Measurements from ENCODE around the gene FUZ. TPM values are rescaled to one million over a fixed set of nuclear protein-coding genes. Genes with fewer than 3 reads are reported as not detected.

The FUZ gene
- total and polyA plus RNA-seq, 4 donors, result 3.8 to 12.5 (median 7.0) TPM

GRCh38 chr19:49779731-49780555 is 33.1 kb downstream of the FUZ start (continued):
- no peak for TF ChIP-seq ZBTB33 (IDR thresholded peaks at IDR 0.05)
- no peak for TF ChIP-seq FOXA1 (IDR thresholded peaks at IDR 0.05)
- no peak for TF ChIP-seq HNF4G (IDR thresholded peaks at IDR 0.05)
- TF ChIP-seq RAD21 (IDR thresholded peaks at IDR 0.05), result no peak

- TF ChIP-seq HNF4A (conservative IDR thresholded peaks at IDR 0.05) (no peak), EGR1 (IDR thresholded peaks at IDR 0.05; ENCODE audit: low read depth in 2 of 2) (no peak), MAX (IDR thresholded peaks at IDR 0.05) (no peak), FOXA1 (IDR thresholded peaks at IDR 0.05) (no peak), RXRA (IDR thresholded peaks at IDR 0.05) (no peak), ATF3 (IDR thresholded peaks at IDR 0.05) (no peak), ZBTB33 (IDR thresholded peaks at IDR 0.05) (no peak), CTCF (IDR thresholded peaks at IDR 0.05; ENCODE audit: low read depth, low read length, missing input control) (no peak), YY1 (IDR thresholded peaks at IDR 0.05) (no peak), NR2F2 (IDR thresholded peaks at IDR 0.05) (no peak), TAF1 (conservative IDR thresholded peaks at IDR 0.05) (no peak), REST (IDR thresholded peaks at IDR 0.05) (no peak), GABPA (IDR thresholded peaks at IDR 0.05 in 1 of 2, conservative IDR thresholded peaks at IDR 0.05 in 1 of 2) (no peak)
- Histone ChIP-seq H3K27ac (ENCODE audit: low read depth in 1 of 2, low read length in 2 of 2) (no peak overlapping the region), H3K27me3 (ENCODE audit: control insufficient read depth in 4 of 4, insufficient read depth in 4 of 4, low read length in 3 of 4) (no peaks in the 10 kb centered on the region), H3K9ac (ENCODE audit: low read depth in 1 of 2, low read length in 2 of 2) (no peak overlapping the region), H3K9me3 (ENCODE audit: control insufficient read depth in 4 of 4, low read length in 3 of 4) (no peaks in the 10 kb centered on the region), H3K4me1 (ENCODE audit: control insufficient read depth in 4 of 4, insufficient read depth in 4 of 4, low read length in 3 of 4) (peaks cover 0 to 6% (median 2%) of the 10 kb centered on the region in 4 donors), H3K36me3 (ENCODE audit: control insufficient read depth in 4 of 4, insufficient read depth in 3 of 4, low read depth in 1 of 4, low read length in 3 of 4) (peaks cover 0 to 3% (median 0%) of the 10 kb centered on the region in 4 donors), H3K4me3 (ENCODE audit: low read depth in 1 of 3, low read length in 3 of 3) (no peak overlapping the region)
- no peak for DNase-seq (ENCODE audit: low spot score)
- WGBS, result 93% methylated on average over 6 of the region's 6 CpGs
Observed at GRCh38 chr19:49776371-49776764, 36.7 kb downstream of the FUZ start.

All from liver (tissue), 9 donors.